Measurements from ENCODE around the gene MCOLN1. TPM values are rescaled to one million over a fixed set of nuclear protein-coding genes. Genes with fewer than 3 reads are reported as not detected.

Gene MCOLN1
- total RNA-seq, 2 experiments from 2014 or later = 17.5 to 18.2 TPM

- H3K36me3 Mint-ChIP-seq = peaks cover 26% of the 10 kb centered on the region
- DNase-seq (no peak), ATAC-seq (ENCODE audit: low read depth) (peak; percentile 27)
- no peaks in the 10 kb centered on the region for H3K9me3 Mint-ChIP-seq
- H3K4me3 Mint-ChIP-seq = peak overlapping the region; percentile 63
- H3K27me3 Mint-ChIP-seq = no peaks in the 10 kb centered on the region
- POLR2A ChIA-PET = interaction anchor here (0.7 to 3.2 kb wide), 3 partner anchors 10 to 159 kb away, joined by 3 to 28 read pairs (median 4); partner anchors contain the start of gene PNPLA6
- H3K4me1 Mint-ChIP-seq = peaks cover 32% of the 10 kb centered on the region
- H3K27ac Mint-ChIP-seq = peak overlapping the region; percentile 76
Observed at GRCh38 chr19:7545904-7546303, 23.5 kb downstream of the MCOLN1 start.

DNA sequence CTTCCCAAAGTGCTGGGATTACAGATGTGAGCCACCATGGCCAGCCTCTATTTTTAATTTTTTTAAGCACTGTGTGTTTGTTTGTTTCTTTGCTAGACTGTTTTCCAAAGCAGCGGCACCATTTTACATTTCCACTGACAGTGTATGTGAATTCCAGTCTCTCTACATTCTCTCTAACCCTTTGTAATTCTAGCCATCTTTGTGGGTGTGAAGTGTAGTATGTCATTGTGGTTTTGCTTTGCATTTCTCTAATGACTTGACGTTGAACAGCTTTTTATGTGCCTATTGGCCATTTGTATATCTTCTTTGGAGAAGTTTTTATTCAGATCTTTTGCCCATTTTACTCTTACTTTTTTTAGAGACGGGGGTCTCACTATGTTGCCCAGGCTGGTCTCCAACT, 24.7 kb downstream of the MCOLN1 start:
- H3K27me3 Mint-ChIP-seq = no peaks in the 10 kb centered on the region
- ATAC-seq (ENCODE audit: low read depth) (no peak), DNase-seq (no peak)
- H3K4me1 Mint-ChIP-seq = peaks cover 40% of the 10 kb centered on the region
- POLR2A ChIA-PET = no interaction called here
- no peaks in the 10 kb centered on the region for H3K9me3 Mint-ChIP-seq
- H3K4me3 Mint-ChIP-seq = peak overlapping the region; percentile 37
- H3K27ac Mint-ChIP-seq = peak overlapping the region; percentile 64
- H3K36me3 Mint-ChIP-seq = peaks cover 27% of the 10 kb centered on the region

DNA sequence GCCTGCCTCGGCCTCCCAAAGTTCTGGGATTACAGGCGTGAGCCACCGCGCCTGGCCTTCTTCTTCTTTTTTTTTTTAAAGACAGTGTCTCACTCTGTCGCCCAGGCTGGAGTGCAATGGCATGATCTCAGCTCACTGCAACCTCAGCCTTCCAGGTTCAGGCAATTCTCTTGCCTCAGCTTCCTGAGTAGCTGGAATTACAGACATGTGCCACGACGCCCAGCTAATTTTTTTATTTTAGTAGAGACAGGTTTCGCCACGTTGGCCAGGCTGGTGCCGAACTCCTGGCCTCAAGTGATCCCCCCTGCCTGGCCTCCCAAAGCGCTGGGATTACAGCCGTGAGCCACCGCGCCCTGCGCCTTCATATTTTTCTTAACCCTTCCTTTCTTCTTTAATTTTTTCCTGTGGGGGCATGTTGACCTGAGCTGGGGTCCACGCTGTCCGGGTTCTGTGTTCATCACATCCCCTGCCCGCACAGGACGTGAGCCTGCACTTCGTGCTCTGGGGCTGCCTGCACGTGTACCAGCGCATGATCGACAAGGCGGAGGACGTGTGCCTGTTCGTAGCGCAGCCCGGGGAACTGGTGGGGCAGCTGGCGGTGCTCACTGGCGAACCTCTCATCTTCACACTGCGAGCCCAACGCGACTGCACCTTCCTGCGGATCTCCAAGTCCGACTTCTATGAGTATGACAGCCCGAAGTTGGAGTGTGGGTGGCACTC, 27.2 kb downstream of the MCOLN1 start:
- H3K27ac Mint-ChIP-seq = no peak overlapping the region

GRCh38 chr19:7550169-7550770, 27.8 kb downstream of the MCOLN1 start:
- Mint-ChIP-seq H3K27me3 (no peaks in the 10 kb centered on the region), H3K27ac (no peak overlapping the region), H3K9me3 (no peaks in the 10 kb centered on the region), H3K4me3 (no peak overlapping the region), H3K4me1 (peaks cover 32% of the 10 kb centered on the region), H3K36me3 (peaks cover 26% of the 10 kb centered on the region)
- no peak for ATAC-seq (ENCODE audit: low read depth)
- no peak for DNase-seq
- POLR2A ChIA-PET = no interaction called here

More for the DNA sequence above, 27.2 kb downstream of the MCOLN1 start:
- POLR2A ChIA-PET = interaction anchor here (0.7 kb wide), 1 partner anchor 341 kb away, joined by 3 read pairs; no protein-coding TSS in a partner anchor
- Mint-ChIP-seq H3K9me3 (no peaks in the 10 kb centered on the region), H3K27me3 (no peaks in the 10 kb centered on the region), H3K36me3 (peaks cover 26% of the 10 kb centered on the region), H3K4me3 (no peak overlapping the region), H3K4me1 (peaks cover 37% of the 10 kb centered on the region)
- no peak for ATAC-seq (ENCODE audit: low read depth)
- no peak for DNase-seq

- peaks cover 24% of the 10 kb centered on the region for H3K36me3 Mint-ChIP-seq
- no peaks in the 10 kb centered on the region for H3K9me3 Mint-ChIP-seq
- no peaks in the 10 kb centered on the region for H3K27me3 Mint-ChIP-seq
- peak; percentile 40 for ATAC-seq (ENCODE audit: low read depth)
- peak overlapping the region; percentile 62 for H3K27ac Mint-ChIP-seq
- no peak for DNase-seq
- POLR2A ChIA-PET = no interaction called here
- H3K4me1 Mint-ChIP-seq = peaks cover 26% of the 10 kb centered on the region
- H3K4me3 Mint-ChIP-seq = peak overlapping the region; percentile 8
Observed at GRCh38 chr19:7550987-7551761, 28.8 kb downstream of the MCOLN1 start.

DNA sequence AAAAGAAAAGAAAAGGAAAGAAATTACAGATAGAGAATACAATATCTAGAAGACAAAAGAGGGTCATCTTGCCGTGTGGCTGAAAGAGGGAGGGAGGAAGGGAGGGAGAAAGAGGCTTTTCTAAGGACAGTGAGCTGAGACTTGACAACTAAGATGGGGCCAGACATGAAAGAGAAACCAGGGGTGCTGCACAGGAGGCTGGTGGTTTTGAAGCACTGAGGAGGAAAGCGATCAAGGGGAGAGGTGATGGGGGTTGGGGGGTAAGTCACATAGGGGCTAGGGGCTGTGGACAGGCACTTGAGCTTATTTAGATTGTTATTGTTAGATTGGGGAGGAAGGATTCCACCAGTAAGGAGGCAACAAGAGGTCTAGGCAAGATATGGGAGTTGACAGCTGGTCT, 30.4 kb downstream of the MCOLN1 start:
- Mint-ChIP-seq H3K4me3 (peak overlapping the region; percentile 7), H3K9me3 (no peaks in the 10 kb centered on the region), H3K27me3 (no peaks in the 10 kb centered on the region), H3K4me1 (peaks cover 19% of the 10 kb centered on the region), H3K36me3 (peaks cover 32% of the 10 kb centered on the region), H3K27ac (peak overlapping the region; percentile 81)
- DNase-seq = no peak
- POLR2A ChIA-PET = interaction anchor here (0.8 to 2.1 kb wide), 4 partner anchors 16 to 77 kb away, joined by 3 to 7 read pairs (median 6); partner anchors contain the start of genes MCOLN1 and PET100
- peak; percentile 65 for ATAC-seq (ENCODE audit: low read depth)

DNA sequence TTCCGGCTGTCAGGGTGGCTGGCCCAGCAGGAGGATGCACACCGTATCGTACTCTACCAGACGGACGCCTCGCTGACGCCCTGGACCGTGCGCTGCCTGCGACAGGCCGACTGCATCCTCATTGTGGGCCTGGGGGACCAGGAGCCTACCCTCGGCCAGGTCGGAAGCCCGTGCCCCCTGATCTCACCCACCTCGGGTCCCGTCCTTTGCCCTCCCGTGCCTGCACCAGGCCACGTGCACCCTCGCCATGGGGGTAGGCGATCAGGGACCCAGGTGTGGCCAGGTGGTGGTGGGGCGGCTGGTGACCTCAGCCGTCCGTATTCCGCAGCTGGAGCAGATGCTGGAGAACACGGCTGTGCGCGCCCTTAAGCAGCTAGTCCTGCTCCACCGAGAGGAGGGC, 32.1 kb downstream of the MCOLN1 start:
- Mint-ChIP-seq H3K9me3 (no peaks in the 10 kb centered on the region), H3K27ac (no peak overlapping the region), H3K27me3 (no peaks in the 10 kb centered on the region), H3K36me3 (peaks cover 43% of the 10 kb centered on the region), H3K4me3 (no peak overlapping the region), H3K4me1 (peaks cover 17% of the 10 kb centered on the region)
- ATAC-seq (ENCODE audit: low read depth) (no peak), DNase-seq (no peak)
- POLR2A ChIA-PET = interaction anchor here (0.6 kb wide), 1 partner anchor 47 kb away, joined by 3 read pairs; no protein-coding TSS in a partner anchor

- peaks cover 18% of the 10 kb centered on the region for H3K4me1 Mint-ChIP-seq
- DNase-seq (no peak), ATAC-seq (ENCODE audit: low read depth) (no peak)
- H3K27ac Mint-ChIP-seq = no peak overlapping the region
- H3K36me3 Mint-ChIP-seq = peaks cover 42% of the 10 kb centered on the region
- no peak overlapping the region for H3K4me3 Mint-ChIP-seq
- H3K27me3 Mint-ChIP-seq = no peaks in the 10 kb centered on the region
- POLR2A ChIA-PET = interaction anchor here (0.6 to 1.2 kb wide), 2 partner anchors 10 to 47 kb away, joined by 3 read pairs; no protein-coding TSS in a partner anchor
- no peaks in the 10 kb centered on the region for H3K9me3 Mint-ChIP-seq
Observed at GRCh38 chr19:7554990-7555864, 32.8 kb downstream of the MCOLN1 start.

- peaks cover 41% of the 10 kb centered on the region for H3K36me3 Mint-ChIP-seq
- H3K27ac Mint-ChIP-seq = no peak overlapping the region
- ATAC-seq (ENCODE audit: low read depth) (no peak), DNase-seq (no peak)
- H3K4me1 Mint-ChIP-seq = peaks cover 17% of the 10 kb centered on the region
- no peaks in the 10 kb centered on the region for H3K27me3 Mint-ChIP-seq
- no peaks in the 10 kb centered on the region for H3K9me3 Mint-ChIP-seq
- H3K4me3 Mint-ChIP-seq = no peak overlapping the region
- POLR2A ChIA-PET = interaction anchor here (0.6 kb wide), 1 partner anchor 270 kb away, joined by 3 read pairs; no protein-coding TSS in a partner anchor
Observed at GRCh38 chr19:7556696-7557315, 34.4 kb downstream of the MCOLN1 start.

- H3K27me3 Mint-ChIP-seq = no peaks in the 10 kb centered on the region
- peaks cover 5% of the 10 kb centered on the region for H3K4me1 Mint-ChIP-seq
- no peak for ATAC-seq (ENCODE audit: low read depth)
- H3K9me3 Mint-ChIP-seq = peaks cover 1% of the 10 kb centered on the region
- peaks cover 40% of the 10 kb centered on the region for H3K36me3 Mint-ChIP-seq
- no peak for DNase-seq
- H3K4me3 Mint-ChIP-seq = no peak overlapping the region
- POLR2A ChIA-PET = interaction anchor here (0.5 to 0.6 kb wide), 2 partner anchors 14 to 302 kb away, joined by 3 to 5 read pairs; no protein-coding TSS in a partner anchor
- no peak overlapping the region for H3K27ac Mint-ChIP-seq
Observed at GRCh38 chr19:7558667-7559066, 36.2 kb downstream of the MCOLN1 start.

- Mint-ChIP-seq H3K27ac (no peak overlapping the region), H3K4me3 (no peak overlapping the region), H3K9me3 (peaks cover 1% of the 10 kb centered on the region), H3K27me3 (no peaks in the 10 kb centered on the region), H3K36me3 (peaks cover 40% of the 10 kb centered on the region), H3K4me1 (peaks cover 5% of the 10 kb centered on the region)
- ATAC-seq (ENCODE audit: low read depth) = no peak
- DNase-seq = no peak
- POLR2A ChIA-PET = interaction anchor here (0.6 kb wide), 1 partner anchor 301 kb away, joined by 3 read pairs; no protein-coding TSS in a partner anchor
Observed at GRCh38 chr19:7559102-7559501, 36.7 kb downstream of the MCOLN1 start.

DNA sequence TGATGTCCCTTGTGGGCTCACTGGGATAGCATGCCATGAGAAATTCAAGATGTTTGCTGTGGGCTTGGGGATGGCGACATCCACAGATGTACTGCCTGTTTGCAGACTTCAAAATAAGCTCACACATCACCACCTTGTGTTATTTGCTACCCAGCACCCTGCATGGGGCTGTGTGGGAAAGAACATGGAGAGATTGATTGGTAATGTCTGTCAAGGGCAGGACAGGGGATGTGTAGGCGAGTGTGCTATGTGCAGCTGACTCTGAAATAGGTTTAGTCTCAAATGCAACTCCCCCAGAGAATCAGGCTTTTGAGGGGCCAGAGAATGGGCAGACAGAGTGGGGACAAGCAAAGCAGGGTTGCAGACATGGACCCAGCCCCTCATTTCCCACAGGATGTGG, 37.8 kb downstream of the MCOLN1 start:
- no peaks in the 10 kb centered on the region for H3K27me3 Mint-ChIP-seq
- DNase-seq = no peak
- H3K27ac Mint-ChIP-seq = no peak overlapping the region
- POLR2A ChIA-PET = no interaction called here
- H3K4me1 Mint-ChIP-seq = peaks cover 5% of the 10 kb centered on the region
- H3K36me3 Mint-ChIP-seq = peaks cover 39% of the 10 kb centered on the region
- no peak overlapping the region for H3K4me3 Mint-ChIP-seq
- no peak for ATAC-seq (ENCODE audit: low read depth)
- peaks cover 1% of the 10 kb centered on the region for H3K9me3 Mint-ChIP-seq
